GM06990 (cell line): ENCODE measurements around the gene BIN1.

Experiments
- DNase-seq: peaks from one replicate; pipeline ENCODE4 v3.0.0-alpha.2; 2011; ENCODE audit not compliant: insufficient read length; ENCODE audit errors: extremely low read depth
- H3K27me3 ChIP-seq: replicated peaks from 2 replicates; pipeline ENCODE4 v1.6.0; 2011; ENCODE audit warnings: low read length; ENCODE audit not compliant: control insufficient read depth, insufficient read depth
- H3K36me3 ChIP-seq: 2 replicates; pipeline ENCODE4 v1.5.1; 2011; ENCODE audit warnings: low read length; ENCODE audit not compliant: control insufficient read depth, insufficient read depth
- H3K4me3 ChIP-seq: replicated peaks from 2 replicates; pipeline ENCODE4 v1.5.1; 2011; ENCODE audit warnings: low read depth, mild to moderate bottlenecking, control low read depth, low read length
- CTCF ChIP-seq: IDR thresholded peaks from 2 replicates; pipeline ENCODE4 v1.5.1; 2011; ENCODE audit warnings: low read length, control low read depth, mild to moderate bottlenecking, inconsistent platforms; ENCODE audit not compliant: insufficient read depth, poor library complexity, severe bottlenecking

Gene BIN1

GRCh38 chr2:127056631-127057370, 50.2 kb downstream of the BIN1 start:
- Histone ChIP-seq H3K27me3 (no peaks in the 10 kb centered on the region), H3K4me3 (no peak overlapping the region), H3K36me3 (no peaks in the 10 kb centered on the region)
- TF ChIP-seq CTCF = no peak
- DNase-seq = no peak

GRCh38 chr2:127056086-127056485, 50.9 kb downstream of the BIN1 start:
- no peaks in the 10 kb centered on the region for H3K27me3 ChIP-seq
- TF ChIP-seq CTCF = no peak
- no peak overlapping the region for H3K4me3 ChIP-seq
- H3K36me3 ChIP-seq = no peaks in the 10 kb centered on the region
- no peak for DNase-seq

- no peak for TF ChIP-seq CTCF
- Histone ChIP-seq H3K4me3 (no peak overlapping the region), H3K36me3 (no peaks in the 10 kb centered on the region), H3K27me3 (no peaks in the 10 kb centered on the region)
- no peak for DNase-seq
These were observed 51.2 kb downstream of the BIN1 start for GRCh38 chr2:127055786-127056076.

GRCh38 chr2:127054996-127055785, 51.8 kb downstream of the BIN1 start:
- no peaks in the 10 kb centered on the region for H3K27me3 ChIP-seq
- DNase-seq = no peak

GRCh38 chr2:127054604-127054930, 52.4 kb downstream of the BIN1 start:
- no peak for TF ChIP-seq CTCF
- no peak overlapping the region for H3K4me3 ChIP-seq
- H3K36me3 ChIP-seq = no peaks in the 10 kb centered on the region
- no peak for DNase-seq
- no peaks in the 10 kb centered on the region for H3K27me3 ChIP-seq

More at GRCh38 chr2:127054996-127055785, 51.8 kb downstream of the BIN1 start:
- Histone ChIP-seq H3K36me3 (no peaks in the 10 kb centered on the region), H3K4me3 (no peak overlapping the region)
- TF ChIP-seq CTCF = no peak
